BLaER1 (cell line): ENCODE measurements around the gene DVL3.

Source experiments
- H3K27ac ChIP-seq: shearing (Covaris generic); formaldehyde crosslinking; 2 replicates; pipeline ENCODE4 v1.8.1; 2022
- H3K27me3 ChIP-seq: shearing (Covaris generic); formaldehyde crosslinking; 2 replicates; pipeline ENCODE4 v1.8.1; 2022
- H3K36me3 ChIP-seq: shearing (Covaris generic); formaldehyde crosslinking; 2 replicates; pipeline ENCODE4 v1.8.1; 2022
- H3K4me1 ChIP-seq: shearing (Covaris generic); formaldehyde crosslinking; 2 replicates; pipeline ENCODE4 v1.8.1; 2022
- H3K4me2 ChIP-seq: shearing (Covaris generic); formaldehyde crosslinking; 2 replicates; pipeline ENCODE4 v1.8.1; 2022
- H3K4me3 ChIP-seq: shearing (Covaris generic); formaldehyde crosslinking; 2 replicates; pipeline ENCODE4 v1.8.1; 2022
- H3K9ac ChIP-seq: shearing (Covaris generic); formaldehyde crosslinking; 2 replicates; pipeline ENCODE4 v1.8.1; 2022
- H3K9me3 ChIP-seq: shearing (Covaris generic); formaldehyde crosslinking; 2 replicates; pipeline ENCODE4 v1.8.1; 2022
- H4K20me1 ChIP-seq: shearing (Covaris generic); formaldehyde crosslinking; 2 replicates; pipeline ENCODE4 v1.8.1; 2022
- Cebpa-rat ChIP-seq: shearing (Covaris generic); IDR thresholded peaks from 2 replicates; pipeline ENCODE4 v1.8.1; 2022

Gene DVL3

DNA sequence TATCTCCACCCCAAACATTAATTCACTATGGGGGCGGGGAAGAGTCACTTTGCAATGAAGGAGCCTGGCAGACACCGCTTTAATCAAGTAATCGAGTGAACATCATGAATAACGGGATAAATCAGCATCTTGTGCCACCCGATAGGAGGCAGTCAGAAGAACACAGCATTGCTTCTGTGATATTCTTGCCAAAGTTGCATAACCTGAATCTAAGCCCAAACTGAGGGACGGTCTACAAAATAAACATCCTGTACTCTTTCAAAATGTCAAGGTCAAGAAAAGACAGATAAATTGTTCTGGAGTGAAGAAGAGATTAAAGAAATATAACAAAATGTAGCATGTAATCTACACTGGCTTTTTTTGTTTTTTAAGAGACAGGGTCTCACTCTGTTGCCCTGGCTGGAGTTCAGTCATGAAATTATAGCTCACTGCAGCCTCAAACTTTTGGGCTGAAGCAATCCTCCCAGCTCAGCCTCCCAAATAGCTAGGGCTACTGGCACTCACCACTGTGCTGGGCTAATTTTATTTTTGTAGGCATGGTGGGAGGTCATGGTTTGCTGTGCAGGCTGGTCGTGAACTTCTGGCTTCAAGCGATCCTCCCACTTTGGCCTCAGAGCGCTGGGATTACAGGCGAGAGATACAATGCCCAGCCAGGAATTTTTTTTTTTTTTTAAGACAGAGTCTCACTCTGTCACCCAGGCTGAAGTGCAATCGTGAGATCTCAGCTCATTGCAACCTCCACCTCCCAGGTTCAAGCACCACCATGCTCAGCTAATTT lies 54.2 kb downstream of the DVL3 start:
- Histone ChIP-seq H3K36me3 (no peaks in the 10 kb centered on the region), H3K27ac (no peak overlapping the region), H3K27me3 (no peaks in the 10 kb centered on the region), H3K9me3 (no peaks in the 10 kb centered on the region), H3K4me1 (no peaks in the 10 kb centered on the region), H3K4me3 (no peak overlapping the region), H3K4me2 (no peak overlapping the region), H3K9ac (no peak overlapping the region), H4K20me1 (no peaks in the 10 kb centered on the region)
- TF ChIP-seq Cebpa-rat: no peak

DNA sequence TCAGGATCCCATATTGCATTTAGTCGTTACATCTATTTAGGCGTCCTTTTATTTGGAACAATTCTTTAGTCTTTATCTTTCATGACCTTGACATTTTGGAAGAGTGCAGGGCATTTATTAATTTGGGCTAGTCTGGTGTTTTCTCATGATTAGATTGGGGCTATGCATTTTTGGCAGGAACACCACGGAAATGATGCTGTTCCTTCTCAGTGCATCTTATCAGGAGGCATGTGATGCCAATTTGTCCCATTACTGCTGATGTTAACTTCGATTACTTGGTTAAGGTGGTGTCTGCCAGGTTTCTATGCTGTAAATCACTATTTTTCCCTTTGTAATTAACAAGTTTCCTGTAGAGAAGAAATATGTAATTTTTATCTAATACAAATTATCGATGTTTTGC lies 56.1 kb downstream of the DVL3 start:
- no peak overlapping the region for H3K27ac ChIP-seq
- no peaks in the 10 kb centered on the region for H4K20me1 ChIP-seq
- H3K9me3 ChIP-seq: no peaks in the 10 kb centered on the region
- H3K4me2 ChIP-seq: no peak overlapping the region
- H3K4me3 ChIP-seq: no peak overlapping the region
- TF ChIP-seq Cebpa-rat: no peak
- H3K36me3 ChIP-seq: no peaks in the 10 kb centered on the region
- H3K27me3 ChIP-seq: no peaks in the 10 kb centered on the region
- no peaks in the 10 kb centered on the region for H3K4me1 ChIP-seq
- H3K9ac ChIP-seq: no peak overlapping the region

DNA sequence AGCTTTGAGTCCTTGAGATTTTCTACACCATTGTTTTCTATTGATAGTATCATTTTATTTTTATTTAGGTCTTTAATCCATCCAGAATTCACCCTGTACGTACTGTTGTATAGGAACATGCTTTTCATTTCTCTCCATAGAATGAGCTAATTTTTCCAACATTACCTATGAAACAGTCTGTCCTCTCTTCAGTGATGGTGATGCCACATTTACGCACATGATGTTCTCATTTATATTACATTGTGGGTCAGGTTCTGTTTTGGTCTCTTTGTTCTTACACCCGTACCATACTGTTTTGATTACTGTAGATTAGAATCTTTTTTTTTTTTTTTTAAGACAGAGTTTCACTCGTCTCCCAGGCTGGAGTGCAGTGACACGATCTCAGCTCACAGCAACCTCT lies 56.5 kb downstream of the DVL3 start:
- H4K20me1 ChIP-seq: no peaks in the 10 kb centered on the region
- TF ChIP-seq Cebpa-rat: no peak
- no peak overlapping the region for H3K9ac ChIP-seq
- H3K27ac ChIP-seq: no peak overlapping the region
- H3K9me3 ChIP-seq: no peaks in the 10 kb centered on the region
- no peaks in the 10 kb centered on the region for H3K4me1 ChIP-seq
- no peaks in the 10 kb centered on the region for H3K27me3 ChIP-seq
- H3K36me3 ChIP-seq: no peaks in the 10 kb centered on the region
- no peak overlapping the region for H3K4me2 ChIP-seq
- no peak overlapping the region for H3K4me3 ChIP-seq

DNA sequence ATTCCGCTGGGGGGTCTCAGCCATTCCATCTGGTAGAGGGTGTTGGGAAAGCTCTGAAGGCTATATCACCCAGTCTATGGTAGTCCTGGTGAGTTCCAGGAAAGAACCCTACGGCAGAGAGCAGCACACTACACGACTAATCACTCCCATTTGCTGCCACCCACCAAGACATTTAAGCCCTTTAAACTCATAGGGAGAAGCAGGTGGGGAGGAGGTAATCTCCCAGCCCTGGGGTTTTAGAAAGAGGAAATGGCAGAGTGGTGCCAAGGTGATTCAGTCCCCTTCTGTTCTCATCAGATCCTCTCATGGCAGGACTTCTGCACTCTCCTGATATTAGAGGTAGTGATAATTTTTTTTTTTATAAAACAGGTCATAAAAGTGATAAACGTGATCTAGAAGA lies 63.6 kb downstream of the DVL3 start:
- no peak for TF ChIP-seq Cebpa-rat
- no peak overlapping the region for H3K9ac ChIP-seq
- no peak overlapping the region for H3K4me3 ChIP-seq
- no peak overlapping the region for H3K27ac ChIP-seq
- no peaks in the 10 kb centered on the region for H3K9me3 ChIP-seq
- no peak overlapping the region for H3K4me2 ChIP-seq
- H4K20me1 ChIP-seq: no peaks in the 10 kb centered on the region
- H3K27me3 ChIP-seq: no peaks in the 10 kb centered on the region
- H3K4me1 ChIP-seq: no peaks in the 10 kb centered on the region
- H3K36me3 ChIP-seq: no peaks in the 10 kb centered on the region

DNA sequence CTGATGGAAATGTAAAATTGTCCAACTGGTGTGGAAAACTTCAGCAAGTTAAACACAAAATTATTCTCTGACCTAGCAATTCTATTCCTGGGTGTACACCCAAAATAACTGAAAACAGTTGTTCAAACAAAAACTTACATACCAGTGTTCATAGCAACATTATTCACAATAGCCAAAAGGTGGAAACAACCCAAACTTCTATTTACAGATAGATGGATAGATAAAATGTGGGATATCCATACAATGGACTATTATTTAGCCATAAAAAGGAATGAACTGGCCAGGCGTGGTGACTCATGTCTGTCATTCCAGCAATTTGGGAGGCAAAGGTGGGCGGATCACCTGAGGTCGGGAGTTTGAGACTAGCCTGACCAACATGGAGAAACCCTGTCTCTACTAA lies 67.3 kb downstream of the DVL3 start:
- TF ChIP-seq Cebpa-rat: no peak
- no peak overlapping the region for H3K27ac ChIP-seq
- H3K4me3 ChIP-seq: no peak overlapping the region
- H4K20me1 ChIP-seq: no peaks in the 10 kb centered on the region
- no peaks in the 10 kb centered on the region for H3K27me3 ChIP-seq
- H3K9me3 ChIP-seq: no peaks in the 10 kb centered on the region
- H3K9ac ChIP-seq: no peak overlapping the region
- no peaks in the 10 kb centered on the region for H3K36me3 ChIP-seq
- H3K4me1 ChIP-seq: no peaks in the 10 kb centered on the region
- H3K4me2 ChIP-seq: no peak overlapping the region
